ENCODE results near the gene RPA1.

Gene RPA1
- total RNA-seq, result 28.5 to 52.7 (median 32.9) reads per million in 3 donors

DNA sequence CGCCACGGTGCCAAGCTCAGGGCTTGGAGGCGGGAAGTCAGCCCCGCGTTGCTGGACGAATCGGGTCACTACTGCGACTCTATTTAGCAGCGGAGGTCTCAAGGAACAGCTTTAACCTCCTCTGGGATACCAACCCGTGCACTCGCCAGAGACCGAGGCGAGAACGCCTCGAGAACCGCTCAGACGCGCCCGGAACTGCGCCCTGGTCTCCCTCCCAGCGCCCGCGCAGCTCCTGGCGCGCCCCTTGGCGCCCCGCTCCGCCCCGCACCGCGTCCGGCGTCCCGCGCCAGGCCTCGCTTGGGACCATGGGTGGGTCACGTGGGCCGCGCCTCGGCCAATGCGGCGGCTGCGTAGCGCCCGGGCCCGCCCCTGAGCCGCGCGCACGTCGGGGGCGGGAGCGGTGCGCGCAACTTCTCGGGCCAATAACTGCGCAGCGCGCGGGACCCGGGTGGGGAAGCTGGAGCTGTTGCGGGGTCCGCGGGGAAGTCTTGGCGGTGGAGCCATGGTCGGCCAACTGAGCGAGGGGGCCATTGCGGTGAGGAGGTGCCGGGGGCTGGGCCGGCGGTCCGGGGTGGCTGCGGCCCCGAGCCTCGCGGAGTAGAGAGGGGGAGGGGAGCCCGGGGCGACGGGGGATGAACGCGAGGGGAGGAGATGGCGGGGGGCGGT is at the start of gene RPA1, which contains the start of gene SMYD4:
Gene RPA1, plus strand, starts transcription at position 414 of the 666 bp plus-strand sequence. Its CDS starts 89 bp downstream, at position 503.
Gene SMYD4, minus strand, starts transcription at position 311 of the 666 bp plus-strand sequence. CDS start 1,908 bp downstream, outside the sequence.
- Histone ChIP-seq H3K36me3 (ENCODE audit: control insufficient read depth, insufficient read depth, low read length) (peaks cover 10% of the 10 kb centered on the region), H3K4me3 (ENCODE audit: insufficient read depth, low read depth, low read length, poor library complexity, severe bottlenecking) (peak within 1 kb of the TSS; percentile 100), H3K9me3 (ENCODE audit: control insufficient read depth, low read length) (no peaks in the 10 kb centered on the region), H3K27me3 (replicated peaks; ENCODE audit: control insufficient read depth, insufficient read depth, low read length, poor library complexity, severe bottlenecking) (no peaks in the 10 kb centered on the region), H3K27ac (ENCODE audit: insufficient read depth, low read length, poor library complexity, severe bottlenecking) (peak within 1 kb of the TSS; percentile 74), H3K4me1 (ENCODE audit: control insufficient read depth, insufficient read depth, low read length, poor library complexity, severe bottlenecking) (peaks cover 21% of the 10 kb centered on the region)
- DNase-seq, result peak; percentile 73 to 85 (median 85)

DNA sequence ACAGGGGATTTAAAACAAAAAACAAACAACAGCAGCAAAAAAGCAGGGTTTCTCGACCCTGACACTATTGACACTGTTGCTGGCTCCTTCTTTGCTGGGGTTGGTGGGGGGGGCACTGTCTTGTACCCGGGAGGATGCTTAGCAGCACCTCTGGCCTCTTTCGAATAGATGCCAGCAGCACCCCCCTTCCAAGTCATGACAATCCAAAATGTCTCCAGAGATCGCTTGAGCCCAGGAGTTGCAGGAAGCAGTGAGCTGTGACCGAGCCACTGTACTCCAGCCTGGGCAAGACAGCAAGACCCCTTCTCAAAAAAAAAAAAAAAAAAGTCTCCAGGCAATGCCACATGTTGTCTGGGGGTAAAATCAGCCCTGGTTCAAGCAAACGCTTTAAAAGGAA is 47.6 kb upstream of the RPA1 start:
- Histone ChIP-seq H3K4me1 (ENCODE audit: control insufficient read depth, insufficient read depth, low read length, poor library complexity, severe bottlenecking) (no peaks in the 10 kb centered on the region), H3K27ac (ENCODE audit: insufficient read depth, low read length, poor library complexity, severe bottlenecking) (no peak overlapping the region), H3K4me3 (ENCODE audit: insufficient read depth, low read depth, low read length, poor library complexity, severe bottlenecking) (no peak overlapping the region)

DNA sequence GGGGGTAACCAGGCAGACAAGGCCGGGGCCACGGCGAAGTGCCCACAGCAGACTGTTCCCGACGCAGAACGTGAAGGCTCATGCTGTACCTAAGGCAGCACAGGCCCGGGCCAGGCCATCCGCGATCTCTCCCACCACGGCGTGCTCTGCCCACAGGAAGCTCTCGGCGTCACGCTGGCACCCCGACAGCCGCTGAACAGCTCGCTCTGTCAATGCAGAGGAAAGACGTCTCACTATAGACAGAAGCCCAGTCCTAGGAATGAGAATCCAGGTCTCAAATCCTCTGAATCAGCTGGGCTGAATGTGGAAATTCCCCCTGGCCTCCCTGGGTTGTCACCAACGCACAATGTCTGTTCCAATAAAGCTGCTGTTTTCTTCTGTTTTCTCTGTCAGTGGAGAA is 46.5 kb upstream of the RPA1 start:
- DNase-seq, result no peak
- no peaks in the 10 kb centered on the region for H3K9me3 ChIP-seq (ENCODE audit: control insufficient read depth, low read length)
- no peaks in the 10 kb centered on the region for H3K4me1 ChIP-seq (ENCODE audit: control insufficient read depth, insufficient read depth, low read length, poor library complexity, severe bottlenecking)
- no peak overlapping the region for H3K4me3 ChIP-seq (ENCODE audit: insufficient read depth, low read depth, low read length, poor library complexity, severe bottlenecking)
- H3K27me3 ChIP-seq (replicated peaks; ENCODE audit: control insufficient read depth, insufficient read depth, low read length, poor library complexity, severe bottlenecking), result no peaks in the 10 kb centered on the region
- H3K36me3 ChIP-seq (ENCODE audit: control insufficient read depth, insufficient read depth, low read length), result peaks cover 50% of the 10 kb centered on the region
- H3K27ac ChIP-seq (ENCODE audit: insufficient read depth, low read length, poor library complexity, severe bottlenecking), result no peak overlapping the region

More for the DNA sequence above, 47.6 kb upstream of the RPA1 start:
- Histone ChIP-seq H3K27me3 (replicated peaks; ENCODE audit: control insufficient read depth, insufficient read depth, low read length, poor library complexity, severe bottlenecking) (no peaks in the 10 kb centered on the region), H3K36me3 (ENCODE audit: control insufficient read depth, insufficient read depth, low read length) (peaks cover 52% of the 10 kb centered on the region), H3K9me3 (ENCODE audit: control insufficient read depth, low read length) (no peaks in the 10 kb centered on the region)
- no peak for DNase-seq

DNA sequence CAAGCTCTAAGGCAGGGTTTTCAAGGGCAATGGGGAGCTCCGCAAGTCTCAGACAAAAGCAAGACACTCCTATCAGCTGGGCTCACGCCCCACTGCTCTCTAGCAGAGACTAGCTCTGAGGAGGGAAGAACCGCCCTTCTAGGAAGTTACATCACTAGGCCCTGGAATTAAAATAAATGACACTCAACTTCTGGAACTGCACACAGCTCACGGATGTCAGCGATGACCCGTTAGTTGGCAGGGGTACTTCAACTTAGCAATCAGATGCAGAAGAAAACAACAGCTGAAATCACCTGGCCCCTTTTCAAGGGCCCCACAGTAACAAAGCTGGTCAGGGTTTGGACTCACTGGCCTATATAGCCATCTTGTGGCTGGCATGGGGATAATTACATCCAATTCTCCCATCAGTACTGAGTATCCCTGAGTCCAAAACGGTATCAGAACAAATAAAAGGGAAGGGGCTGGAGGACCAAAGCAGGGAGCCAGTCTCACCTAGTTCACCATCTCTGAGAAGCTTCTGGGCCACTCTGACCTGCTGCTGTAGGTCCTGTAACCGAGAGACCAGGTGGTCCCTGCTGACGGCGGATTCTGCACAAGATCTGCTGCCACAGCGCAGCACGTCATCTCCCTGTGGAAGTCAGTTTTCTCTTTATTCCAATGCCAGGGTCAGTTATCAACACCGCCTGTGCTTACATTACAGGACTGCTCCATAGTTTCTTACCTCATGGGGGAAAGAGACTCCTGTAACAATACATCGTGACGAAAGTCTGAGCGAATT is 45.8 kb upstream of the RPA1 start:
- no peaks in the 10 kb centered on the region for H3K4me1 ChIP-seq (ENCODE audit: control insufficient read depth, insufficient read depth, low read length, poor library complexity, severe bottlenecking)
- no peak overlapping the region for H3K4me3 ChIP-seq (ENCODE audit: insufficient read depth, low read depth, low read length, poor library complexity, severe bottlenecking)
- peaks cover 48% of the 10 kb centered on the region for H3K36me3 ChIP-seq (ENCODE audit: control insufficient read depth, insufficient read depth, low read length)
- H3K27ac ChIP-seq (ENCODE audit: insufficient read depth, low read length, poor library complexity, severe bottlenecking), result no peak overlapping the region
- no peak for DNase-seq
- no peaks in the 10 kb centered on the region for H3K27me3 ChIP-seq (replicated peaks; ENCODE audit: control insufficient read depth, insufficient read depth, low read length, poor library complexity, severe bottlenecking)
- no peaks in the 10 kb centered on the region for H3K9me3 ChIP-seq (ENCODE audit: control insufficient read depth, low read length)

DNA sequence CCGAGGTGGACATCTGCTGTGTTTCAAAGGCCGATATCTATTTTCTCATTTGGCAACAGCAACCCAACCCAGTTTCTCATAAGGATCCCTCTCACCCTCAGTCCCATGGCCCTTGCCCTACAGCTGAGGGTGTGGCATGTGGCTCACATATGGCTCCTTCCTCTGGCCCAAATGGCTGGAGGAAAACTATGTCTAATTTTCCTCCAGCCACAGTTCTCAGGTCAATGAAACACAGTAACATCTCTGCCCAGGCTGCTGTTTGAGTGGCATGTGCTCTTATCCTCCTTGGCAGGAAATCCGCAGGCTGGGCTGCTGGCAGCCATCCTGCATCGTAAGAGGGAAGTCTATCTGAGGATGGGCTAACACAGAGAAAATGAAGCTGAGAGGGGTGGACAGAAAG is 43.9 kb upstream of the RPA1 start:
- DNase-seq, result no peak
- no peaks in the 10 kb centered on the region for H3K27me3 ChIP-seq (replicated peaks; ENCODE audit: control insufficient read depth, insufficient read depth, low read length, poor library complexity, severe bottlenecking)
- no peak overlapping the region for H3K27ac ChIP-seq (ENCODE audit: insufficient read depth, low read length, poor library complexity, severe bottlenecking)
- no peak overlapping the region for H3K4me3 ChIP-seq (ENCODE audit: insufficient read depth, low read depth, low read length, poor library complexity, severe bottlenecking)
- peaks cover 43% of the 10 kb centered on the region for H3K36me3 ChIP-seq (ENCODE audit: control insufficient read depth, insufficient read depth, low read length)
- no peaks in the 10 kb centered on the region for H3K9me3 ChIP-seq (ENCODE audit: control insufficient read depth, low read length)
- H3K4me1 ChIP-seq (ENCODE audit: control insufficient read depth, insufficient read depth, low read length, poor library complexity, severe bottlenecking), result no peaks in the 10 kb centered on the region

DNA sequence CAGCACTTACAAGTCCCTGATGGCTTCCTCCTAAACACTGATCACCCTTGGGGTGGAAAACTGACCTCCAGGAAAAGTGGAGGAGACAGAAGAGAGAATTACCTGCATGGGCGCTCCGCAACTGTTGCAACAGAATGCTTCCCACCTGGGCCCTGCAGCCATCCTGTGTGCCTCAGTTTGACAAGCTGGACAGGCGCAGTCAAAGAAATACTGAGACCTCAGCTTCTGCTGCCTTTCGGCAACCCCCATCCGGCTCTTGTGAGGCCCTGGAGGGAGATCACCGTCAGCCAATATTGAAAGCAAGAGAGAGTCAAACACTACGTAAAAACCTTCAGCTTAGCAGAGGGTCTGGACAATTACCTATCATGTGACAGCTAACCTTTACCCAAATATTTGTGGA is 43.1 kb upstream of the RPA1 start:
- no peak for DNase-seq
- Histone ChIP-seq H3K9me3 (ENCODE audit: control insufficient read depth, low read length) (no peaks in the 10 kb centered on the region), H3K36me3 (ENCODE audit: control insufficient read depth, insufficient read depth, low read length) (peaks cover 40% of the 10 kb centered on the region), H3K27ac (ENCODE audit: insufficient read depth, low read length, poor library complexity, severe bottlenecking) (no peak overlapping the region), H3K4me3 (ENCODE audit: insufficient read depth, low read depth, low read length, poor library complexity, severe bottlenecking) (no peak overlapping the region), H3K4me1 (ENCODE audit: control insufficient read depth, insufficient read depth, low read length, poor library complexity, severe bottlenecking) (no peaks in the 10 kb centered on the region), H3K27me3 (replicated peaks; ENCODE audit: control insufficient read depth, insufficient read depth, low read length, poor library complexity, severe bottlenecking) (no peaks in the 10 kb centered on the region)

GRCh38 chr17:1787301-1787902 is 42.4 kb upstream of the RPA1 start:
- DNase-seq, result no peak
- Histone ChIP-seq H3K9me3 (ENCODE audit: control insufficient read depth, low read length) (no peaks in the 10 kb centered on the region), H3K4me3 (ENCODE audit: insufficient read depth, low read depth, low read length, poor library complexity, severe bottlenecking) (no peak overlapping the region), H3K27me3 (replicated peaks; ENCODE audit: control insufficient read depth, insufficient read depth, low read length, poor library complexity, severe bottlenecking) (no peaks in the 10 kb centered on the region), H3K36me3 (ENCODE audit: control insufficient read depth, insufficient read depth, low read length) (peaks cover 34% of the 10 kb centered on the region), H3K4me1 (ENCODE audit: control insufficient read depth, insufficient read depth, low read length, poor library complexity, severe bottlenecking) (no peaks in the 10 kb centered on the region), H3K27ac (ENCODE audit: insufficient read depth, low read length, poor library complexity, severe bottlenecking) (no peak overlapping the region)

DNA sequence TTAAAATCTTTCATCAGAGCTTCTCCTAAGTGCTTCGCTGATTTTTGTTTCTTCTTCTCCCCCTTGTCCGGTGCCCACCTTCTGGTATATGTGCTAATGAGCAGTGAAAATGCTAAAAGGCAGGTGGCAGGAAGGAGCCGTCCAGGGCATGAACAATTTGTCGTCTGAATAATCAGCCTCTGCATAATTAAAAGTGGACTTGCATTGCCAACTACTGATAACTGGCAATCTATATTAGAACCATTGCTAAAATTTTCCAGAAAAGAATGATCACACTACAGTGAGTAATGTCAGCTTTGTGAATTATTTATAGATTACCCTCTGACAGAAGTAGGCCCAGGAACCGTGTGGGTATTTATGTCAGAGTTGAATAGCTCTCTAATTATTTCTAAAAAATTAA is 39.9 kb upstream of the RPA1 start:
- DNase-seq, result no peak
- H3K27ac ChIP-seq (ENCODE audit: insufficient read depth, low read length, poor library complexity, severe bottlenecking), result no peak overlapping the region

GRCh38 chr17:1792495-1793446 is 37.0 kb upstream of the RPA1 start:
- H3K27ac ChIP-seq (ENCODE audit: insufficient read depth, low read length, poor library complexity, severe bottlenecking), result no peak overlapping the region
- H3K9me3 ChIP-seq (ENCODE audit: control insufficient read depth, low read length), result no peaks in the 10 kb centered on the region
- H3K27me3 ChIP-seq (replicated peaks; ENCODE audit: control insufficient read depth, insufficient read depth, low read length, poor library complexity, severe bottlenecking), result no peaks in the 10 kb centered on the region
- DNase-seq, result no peak
- no peak overlapping the region for H3K4me3 ChIP-seq (ENCODE audit: insufficient read depth, low read depth, low read length, poor library complexity, severe bottlenecking)
- H3K36me3 ChIP-seq (ENCODE audit: control insufficient read depth, insufficient read depth, low read length), result no peaks in the 10 kb centered on the region
- no peaks in the 10 kb centered on the region for H3K4me1 ChIP-seq (ENCODE audit: control insufficient read depth, insufficient read depth, low read length, poor library complexity, severe bottlenecking)

More for the DNA sequence above, 39.9 kb upstream of the RPA1 start:
- Histone ChIP-seq H3K36me3 (ENCODE audit: control insufficient read depth, insufficient read depth, low read length) (peaks cover 23% of the 10 kb centered on the region), H3K27me3 (replicated peaks; ENCODE audit: control insufficient read depth, insufficient read depth, low read length, poor library complexity, severe bottlenecking) (no peaks in the 10 kb centered on the region), H3K4me3 (ENCODE audit: insufficient read depth, low read depth, low read length, poor library complexity, severe bottlenecking) (no peak overlapping the region), H3K4me1 (ENCODE audit: control insufficient read depth, insufficient read depth, low read length, poor library complexity, severe bottlenecking) (no peaks in the 10 kb centered on the region), H3K9me3 (ENCODE audit: control insufficient read depth, low read length) (no peaks in the 10 kb centered on the region)

Data from effector memory CD4-positive, alpha-beta T cell (primary cell).